ENCODE data around the gene MCOLN1. TPM values are rescaled to one million over a fixed set of nuclear protein-coding genes. Genes with fewer than 3 reads are reported as not detected.

Gene MCOLN1
- total and polyA plus RNA-seq, 9 of the 15 experiments (the other 6 are each of a cell fraction or from before 2014, with no cell fraction given): 0.25 to 15.4 (median 7.1) TPM

DNA sequence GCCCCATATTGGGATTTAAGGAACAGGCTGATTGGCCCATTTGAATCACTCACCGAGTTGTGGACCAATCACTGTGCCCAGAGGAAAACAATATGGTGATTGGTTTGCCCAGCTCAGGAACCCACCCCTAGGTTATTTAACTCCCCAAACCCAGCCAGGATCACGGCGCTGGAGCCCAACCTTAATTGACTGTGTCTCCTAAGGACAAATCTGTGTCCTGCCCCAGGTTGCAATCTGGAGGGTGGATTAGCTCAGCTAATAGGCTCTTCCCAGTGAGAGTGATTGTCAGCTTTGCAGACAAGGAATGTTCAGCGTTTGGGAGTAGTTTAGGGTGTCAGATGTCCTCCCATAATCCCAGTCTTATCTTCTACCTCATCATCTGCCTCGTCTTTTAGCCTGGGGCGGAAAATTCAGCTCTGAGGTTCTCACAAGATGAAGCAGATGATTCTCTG, 10.0 kb upstream of the MCOLN1 start (continued):
- TF ChIP-seq, protein P1, sequence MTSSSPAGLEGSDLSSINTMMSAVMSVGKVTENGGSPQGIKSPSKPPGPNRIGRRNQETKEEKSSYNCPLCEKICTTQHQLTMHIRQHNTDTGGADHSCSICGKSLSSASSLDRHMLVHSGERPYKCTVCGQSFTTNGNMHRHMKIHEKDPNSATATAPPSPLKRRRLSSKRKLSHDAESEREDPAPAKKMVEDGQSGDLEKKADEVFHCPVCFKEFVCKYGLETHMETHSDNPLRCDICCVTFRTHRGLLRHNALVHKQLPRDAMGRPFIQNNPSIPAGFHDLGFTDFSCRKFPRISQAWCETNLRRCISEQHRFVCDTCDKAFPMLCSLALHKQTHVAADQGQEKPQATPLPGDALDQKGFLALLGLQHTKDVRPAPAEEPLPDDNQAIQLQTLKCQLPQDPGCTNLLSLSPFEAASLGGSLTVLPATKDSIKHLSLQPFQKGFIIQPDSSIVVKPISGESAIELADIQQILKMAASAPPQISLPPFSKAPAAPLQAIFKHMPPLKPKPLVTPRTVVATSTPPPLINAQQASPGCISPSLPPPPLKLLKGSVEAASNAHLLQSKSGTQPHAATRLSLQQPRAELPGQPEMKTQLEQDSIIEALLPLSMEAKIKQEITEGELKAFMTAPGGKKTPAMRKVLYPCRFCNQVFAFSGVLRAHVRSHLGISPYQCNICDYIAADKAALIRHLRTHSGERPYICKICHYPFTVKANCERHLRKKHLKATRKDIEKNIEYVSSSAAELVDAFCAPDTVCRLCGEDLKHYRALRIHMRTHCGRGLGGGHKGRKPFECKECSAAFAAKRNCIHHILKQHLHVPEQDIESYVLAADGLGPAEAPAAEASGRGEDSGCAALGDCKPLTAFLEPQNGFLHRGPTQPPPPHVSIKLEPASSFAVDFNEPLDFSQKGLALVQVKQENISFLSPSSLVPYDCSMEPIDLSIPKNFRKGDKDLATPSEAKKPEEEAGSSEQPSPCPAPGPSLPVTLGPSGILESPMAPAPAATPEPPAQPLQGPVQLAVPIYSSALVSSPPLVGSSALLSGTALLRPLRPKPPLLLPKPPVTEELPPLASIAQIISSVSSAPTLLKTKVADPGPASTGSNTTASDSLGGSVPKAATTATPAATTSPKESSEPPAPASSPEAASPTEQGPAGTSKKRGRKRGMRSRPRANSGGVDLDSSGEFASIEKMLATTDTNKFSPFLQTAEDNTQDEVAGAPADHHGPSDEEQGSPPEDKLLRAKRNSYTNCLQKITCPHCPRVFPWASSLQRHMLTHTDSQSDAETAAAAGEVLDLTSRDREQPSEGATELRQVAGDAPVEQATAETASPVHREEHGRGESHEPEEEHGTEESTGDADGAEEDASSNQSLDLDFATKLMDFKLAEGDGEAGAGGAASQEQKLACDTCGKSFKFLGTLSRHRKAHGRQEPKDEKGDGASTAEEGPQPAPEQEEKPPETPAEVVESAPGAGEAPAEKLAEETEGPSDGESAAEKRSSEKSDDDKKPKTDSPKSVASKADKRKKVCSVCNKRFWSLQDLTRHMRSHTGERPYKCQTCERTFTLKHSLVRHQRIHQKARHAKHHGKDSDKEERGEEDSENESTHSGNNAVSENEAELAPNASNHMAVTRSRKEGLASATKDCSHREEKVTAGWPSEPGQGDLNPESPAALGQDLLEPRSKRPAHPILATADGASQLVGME (CRISPR knock-in tag; IDR thresholded peaks at IDR 0.05): no peak
- no peak for TF ChIP-seq ZNF23 (CRISPR knock-in tag; IDR thresholded peaks at IDR 0.05)
- no peak for TF ChIP-seq ZNF24 (IDR thresholded peaks at IDR 0.05)
- 0 out of 4 replicates have a peak, but pooled peaks of 1 of the 2 experiments have one; percentile 25 for TF ChIP-seq MAZ (CRISPR knock-in tag; conservative IDR thresholded peaks at IDR 0.05 in 1 of 2, IDR thresholded peaks at IDR 0.05 in 1 of 2)
- TF ChIP-seq PKNOX1 (IDR thresholded peaks at IDR 0.05): peak; percentile 35
- TF ChIP-seq TRIM24 (IDR thresholded peaks at IDR 0.05): no peak
- TF ChIP-seq, protein P2, sequence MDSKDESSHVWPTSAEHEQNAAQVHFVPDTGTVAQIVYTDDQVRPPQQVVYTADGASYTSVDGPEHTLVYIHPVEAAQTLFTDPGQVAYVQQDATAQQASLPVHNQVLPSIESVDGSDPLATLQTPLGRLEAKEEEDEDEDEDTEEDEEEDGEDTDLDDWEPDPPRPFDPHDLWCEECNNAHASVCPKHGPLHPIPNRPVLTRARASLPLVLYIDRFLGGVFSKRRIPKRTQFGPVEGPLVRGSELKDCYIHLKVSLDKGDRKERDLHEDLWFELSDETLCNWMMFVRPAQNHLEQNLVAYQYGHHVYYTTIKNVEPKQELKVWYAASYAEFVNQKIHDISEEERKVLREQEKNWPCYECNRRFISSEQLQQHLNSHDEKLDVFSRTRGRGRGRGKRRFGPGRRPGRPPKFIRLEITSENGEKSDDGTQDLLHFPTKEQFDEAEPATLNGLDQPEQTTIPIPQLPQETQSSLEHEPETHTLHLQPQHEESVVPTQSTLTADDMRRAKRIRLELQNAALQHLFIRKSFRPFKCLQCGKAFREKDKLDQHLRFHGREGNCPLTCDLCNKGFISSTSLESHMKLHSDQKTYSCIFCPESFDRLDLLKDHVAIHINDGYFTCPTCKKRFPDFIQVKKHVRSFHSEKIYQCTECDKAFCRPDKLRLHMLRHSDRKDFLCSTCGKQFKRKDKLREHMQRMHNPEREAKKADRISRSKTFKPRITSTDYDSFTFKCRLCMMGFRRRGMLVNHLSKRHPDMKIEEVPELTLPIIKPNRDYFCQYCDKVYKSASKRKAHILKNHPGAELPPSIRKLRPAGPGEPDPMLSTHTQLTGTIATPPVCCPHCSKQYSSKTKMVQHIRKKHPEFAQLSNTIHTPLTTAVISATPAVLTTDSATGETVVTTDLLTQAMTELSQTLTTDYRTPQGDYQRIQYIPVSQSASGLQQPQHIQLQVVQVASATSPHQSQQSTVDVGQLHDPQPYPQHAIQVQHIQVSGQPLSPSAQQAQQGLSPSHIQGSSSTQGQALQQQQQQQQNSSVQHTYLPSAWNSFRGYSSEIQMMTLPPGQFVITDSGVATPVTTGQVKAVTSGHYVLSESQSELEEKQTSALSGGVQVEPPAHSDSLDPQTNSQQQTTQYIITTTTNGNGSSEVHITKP (IDR thresholded peaks at IDR 0.05; ENCODE audit: partially characterized antibody): no peak
- peak; percentile 6 for TF ChIP-seq TBP (optimal IDR thresholded peaks at IDR 0.05; ENCODE audit: low read depth, low read length)
- TF ChIP-seq, protein P3, sequence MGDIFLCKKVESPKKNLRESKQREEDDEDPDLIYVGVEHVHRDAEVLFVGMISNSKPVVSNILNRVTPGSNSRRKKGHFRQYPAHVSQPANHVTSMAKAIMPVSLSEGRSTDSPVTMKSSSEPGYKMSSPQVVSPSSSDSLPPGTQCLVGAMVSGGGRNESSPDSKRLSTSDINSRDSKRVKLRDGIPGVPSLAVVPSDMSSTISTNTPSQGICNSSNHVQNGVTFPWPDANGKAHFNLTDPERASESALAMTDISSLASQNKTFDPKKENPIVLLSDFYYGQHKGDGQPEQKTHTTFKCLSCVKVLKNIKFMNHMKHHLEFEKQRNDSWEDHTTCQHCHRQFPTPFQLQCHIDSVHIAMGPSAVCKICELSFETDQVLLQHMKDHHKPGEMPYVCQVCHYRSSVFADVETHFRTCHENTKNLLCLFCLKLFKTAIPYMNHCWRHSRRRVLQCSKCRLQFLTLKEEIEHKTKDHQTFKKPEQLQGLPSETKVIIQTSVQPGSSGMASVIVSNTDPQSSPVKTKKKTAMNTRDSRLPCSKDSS (IDR thresholded peaks at IDR 0.05; ENCODE audit: low read depth, partially characterized antibody): no peak
- peak; percentile 98 for TF ChIP-seq FOXM1 (IDR thresholded peaks at IDR 0.05; ENCODE audit: low read depth)
- peak; percentile 96; the same call in 1 of the 2 replicates for TF ChIP-seq FOXM1 (CRISPR knock-in tag; IDR thresholded peaks at IDR 0.05; ENCODE audit: low read depth)
- TF ChIP-seq U2AF1 (optimal IDR thresholded peaks at IDR 0.05; ENCODE audit: low read depth, low read length): no peak
- 0 out of 2 replicates have a peak, but pooled peaks have one; percentile 8 for TF ChIP-seq ESRRA (IDR thresholded peaks at IDR 0.05; ENCODE audit: borderline replicate concordance, low read depth)
- TF ChIP-seq MCM3 (IDR thresholded peaks at IDR 0.05): no peak
- no peak for TF ChIP-seq ADNP (tag; IDR thresholded peaks at IDR 0.05)
- TF ChIP-seq PRPF4 (IDR thresholded peaks at IDR 0.05; ENCODE audit: insufficient read depth, low read depth, low read length, poor library complexity, severe bottlenecking): no peak
- TF ChIP-seq FOS (IDR thresholded peaks at IDR 0.05; ENCODE audit: extremely low read depth, insufficient read length): peak; percentile 36

All from K562 (cell line).